Anterior cingulate cortex (tissue), 58 donors: ENCODE data around the gene CELF5.
"Not testable (repeated sequence)": the region's sequence is repeated elsewhere in the genome, so short reads cannot be mapped to it uniquely, and the experiment has no call there.

Experiments used
- DNase-seq, 58 donors: peaks; one replicate each; lab custom pipeline; 2025; lab: John Stamatoyannopoulos, UW

CELF5 gene

DNA sequence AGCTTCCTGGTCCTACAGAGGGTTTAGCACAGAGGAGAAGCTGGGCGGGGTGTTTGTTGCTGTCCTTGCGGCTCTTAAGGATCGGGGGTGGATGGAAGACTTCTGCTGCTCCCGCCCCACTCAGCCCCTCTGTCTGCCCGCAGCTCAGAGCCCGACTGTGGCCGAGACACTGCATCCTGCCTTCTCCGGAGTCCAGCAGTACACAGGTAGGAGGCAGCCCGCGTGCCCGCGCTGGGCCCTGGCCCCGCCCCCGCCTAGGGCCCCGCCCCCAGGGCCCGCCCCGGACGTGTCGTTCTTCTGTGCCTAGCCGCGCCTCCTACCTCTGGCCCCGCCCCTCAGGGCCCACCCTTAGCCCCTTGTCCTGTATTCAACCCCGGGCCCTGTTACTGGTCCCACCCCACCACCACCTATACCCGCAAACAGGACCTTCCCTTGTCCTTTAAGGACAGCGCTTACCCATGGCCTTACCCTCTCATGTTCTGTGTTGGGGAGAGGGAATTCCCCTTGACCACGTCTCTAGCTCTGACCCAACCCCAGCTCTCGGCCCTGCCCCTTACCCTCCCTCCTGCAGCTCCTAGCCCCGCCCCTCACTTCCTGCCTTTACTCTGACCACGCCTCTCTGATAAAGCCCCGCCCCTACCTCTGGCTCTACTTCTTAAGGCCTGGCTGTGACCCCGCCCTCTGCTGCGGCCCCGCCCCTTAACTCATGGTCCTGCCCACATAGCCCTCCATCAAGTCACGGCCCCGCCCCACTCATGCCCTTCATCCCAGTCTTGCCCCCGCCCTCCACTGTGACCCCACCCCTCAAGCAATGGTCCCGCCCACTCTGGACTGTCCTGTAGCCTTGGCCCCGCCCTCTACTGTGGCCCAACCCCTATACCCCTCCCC, 60.5 kb downstream of the CELF5 start:
- DNase-seq: peak in 6 of 58 donors; percentile 6 to 69 (median 14)

DNA sequence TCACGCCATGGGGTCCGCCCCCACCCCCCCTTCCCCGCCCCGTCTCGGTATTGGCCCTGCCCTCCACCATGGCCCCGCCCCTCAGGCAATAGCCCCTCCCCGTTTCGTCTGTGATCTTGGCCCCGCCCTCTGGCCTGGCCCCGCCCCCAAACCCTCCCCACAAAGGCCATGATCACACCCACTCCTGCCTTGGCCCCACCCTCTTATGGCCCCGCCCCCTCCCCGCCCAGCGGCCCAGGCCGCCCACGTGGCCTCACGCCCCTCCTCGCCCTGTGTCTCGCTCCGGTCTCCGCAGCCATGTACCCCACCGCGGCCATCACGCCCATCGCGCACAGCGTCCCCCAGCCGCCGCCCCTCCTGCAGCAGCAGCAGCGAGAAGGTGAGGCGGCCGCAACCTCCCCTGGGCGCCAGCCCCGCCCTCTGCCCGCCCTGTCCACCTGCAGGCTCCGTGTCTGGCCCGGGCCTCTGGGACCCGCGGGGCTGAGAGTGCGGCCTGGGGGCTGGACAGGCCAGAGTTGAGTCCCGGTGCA, 61.3 kb downstream of the CELF5 start:
- peak in 1 of 58 donors; percentile 69 for DNase-seq

DNA sequence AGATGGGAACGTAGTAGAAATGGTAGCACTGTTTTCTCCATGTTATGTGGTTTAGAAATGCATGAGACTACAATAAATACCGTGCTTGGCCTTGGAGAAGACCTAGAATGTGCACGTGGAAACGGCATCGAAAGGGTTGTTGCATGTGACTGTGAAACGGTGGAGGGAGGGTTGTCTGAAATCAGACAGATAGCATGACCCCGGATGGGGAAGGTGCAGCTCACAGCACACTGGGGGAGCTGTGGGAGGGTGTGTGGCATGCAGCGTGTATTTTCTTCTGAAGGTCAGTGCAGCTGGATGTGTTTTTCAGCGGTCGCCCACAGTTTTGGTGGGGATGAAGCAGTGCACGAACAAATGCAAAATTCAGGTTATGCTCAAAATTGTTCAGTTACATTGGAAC, 63.4 kb downstream of the CELF5 start:
- DNase-seq: no peak

DNA sequence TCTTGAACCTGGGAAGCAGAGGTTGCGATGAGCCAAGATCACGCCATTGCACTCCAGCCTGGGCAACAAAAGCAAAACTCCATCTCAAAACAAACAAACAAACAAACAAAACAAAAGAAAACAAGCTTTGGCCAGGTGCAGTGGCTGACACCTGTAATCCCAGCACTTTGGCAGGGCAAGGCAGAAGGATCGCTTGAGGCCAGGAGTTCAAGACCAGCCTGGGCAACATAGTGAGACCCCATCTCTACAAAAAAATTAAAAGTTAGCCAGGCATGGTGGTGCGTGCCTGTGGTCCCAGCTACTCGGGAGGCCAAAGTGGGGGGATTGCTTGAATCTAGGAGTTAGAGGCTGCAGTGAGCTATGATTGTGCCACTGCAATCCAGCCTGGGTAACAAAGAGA, 64.0 kb downstream of the CELF5 start:
- DNase-seq: not testable (repeated sequence)

DNA sequence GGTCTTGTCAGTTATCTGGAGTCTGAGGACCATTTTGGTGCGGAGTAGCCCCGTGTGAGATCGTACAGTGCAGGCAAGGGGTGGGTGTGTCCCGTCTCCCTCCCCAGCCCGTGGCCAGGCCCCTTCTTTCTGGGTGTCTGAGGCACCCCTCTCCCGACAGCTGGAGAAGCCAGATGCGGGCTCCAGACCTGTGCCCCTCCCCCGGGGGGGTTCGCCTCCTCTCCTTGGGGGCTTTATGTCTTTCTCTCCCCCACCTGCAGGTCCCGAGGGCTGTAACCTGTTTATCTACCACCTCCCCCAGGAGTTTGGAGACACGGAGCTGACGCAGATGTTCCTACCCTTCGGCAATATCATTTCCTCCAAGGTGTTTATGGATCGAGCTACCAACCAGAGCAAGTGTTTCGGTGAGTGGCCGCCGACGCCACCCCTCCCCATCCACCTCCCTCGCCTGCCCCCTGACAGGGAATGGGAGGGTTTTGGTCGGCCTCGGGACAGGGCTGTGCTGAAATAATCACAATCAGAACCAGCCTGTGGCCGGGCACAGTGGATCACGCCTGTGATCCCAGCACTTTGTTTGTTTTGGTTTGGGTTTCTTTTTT, 65.6 kb downstream of the CELF5 start:
- DNase-seq: no peak

DNA sequence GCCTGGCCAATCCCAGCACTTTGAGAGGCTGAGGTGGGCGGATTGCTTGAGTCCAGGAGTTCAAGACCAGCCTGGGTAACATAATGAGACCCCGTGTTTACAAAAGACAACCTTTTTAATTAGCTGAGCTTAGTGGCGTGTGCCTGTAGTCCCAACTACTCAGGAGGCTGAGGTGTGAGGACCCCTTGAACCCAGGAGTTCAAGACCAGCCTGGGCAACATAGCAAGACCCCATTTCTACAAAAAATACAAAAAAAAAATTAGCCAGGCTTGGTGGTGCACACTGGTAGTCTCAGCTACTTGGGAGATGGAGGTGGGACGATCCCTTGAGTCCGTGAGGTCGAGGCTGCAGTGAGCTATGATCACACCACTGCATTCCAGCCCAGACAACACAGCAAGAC, 66.4 kb downstream of the CELF5 start:
- not testable (repeated sequence) for DNase-seq

DNA sequence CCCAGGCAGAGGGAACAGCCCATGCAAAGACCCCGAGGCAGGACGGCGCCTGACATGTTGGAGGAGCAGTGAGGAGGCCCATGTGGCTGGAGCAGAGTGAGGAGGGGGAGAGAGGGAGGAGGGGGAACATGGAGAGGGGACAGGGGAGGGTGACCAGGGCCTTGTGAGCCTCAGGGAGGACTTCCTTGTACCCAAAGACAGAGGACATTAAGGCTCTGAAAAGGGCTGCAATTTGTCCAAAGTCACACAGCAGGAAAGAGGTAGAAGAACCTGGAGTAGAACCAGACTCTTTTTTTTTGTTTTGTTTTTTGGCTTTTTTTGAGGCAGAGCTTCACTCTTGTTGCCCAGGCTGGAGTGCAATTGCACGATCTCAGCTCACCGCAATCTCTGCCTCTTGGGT, 67.2 kb downstream of the CELF5 start:
- DNase-seq: no peak

DNA sequence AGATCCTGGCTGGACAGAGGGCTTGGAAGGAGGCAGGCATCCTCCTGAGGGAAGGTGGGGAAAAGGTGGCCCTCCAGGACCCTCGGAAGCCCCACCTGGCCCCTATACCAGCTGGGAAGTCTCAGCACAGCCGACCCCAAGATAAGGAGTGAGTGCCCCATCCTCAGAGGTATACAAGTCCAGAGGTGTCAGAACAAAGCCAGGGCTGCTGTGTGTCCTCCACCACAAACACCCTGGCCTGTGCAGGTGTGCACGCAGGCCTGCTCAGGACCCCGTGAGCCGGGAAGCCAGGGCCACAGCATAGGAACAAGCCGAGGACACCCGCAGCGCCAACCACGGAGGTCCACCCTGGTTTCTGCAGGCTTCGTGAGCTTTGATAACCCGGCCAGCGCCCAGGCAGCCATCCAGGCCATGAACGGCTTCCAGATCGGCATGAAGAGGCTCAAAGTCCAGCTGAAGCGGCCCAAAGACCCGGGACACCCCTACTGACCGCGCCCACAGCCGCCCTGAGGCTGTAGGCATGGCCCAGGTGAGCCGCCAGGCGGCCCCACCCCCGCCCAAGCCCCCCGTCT, 68.6 kb downstream of the CELF5 start:
- DNase-seq: no peak

DNA sequence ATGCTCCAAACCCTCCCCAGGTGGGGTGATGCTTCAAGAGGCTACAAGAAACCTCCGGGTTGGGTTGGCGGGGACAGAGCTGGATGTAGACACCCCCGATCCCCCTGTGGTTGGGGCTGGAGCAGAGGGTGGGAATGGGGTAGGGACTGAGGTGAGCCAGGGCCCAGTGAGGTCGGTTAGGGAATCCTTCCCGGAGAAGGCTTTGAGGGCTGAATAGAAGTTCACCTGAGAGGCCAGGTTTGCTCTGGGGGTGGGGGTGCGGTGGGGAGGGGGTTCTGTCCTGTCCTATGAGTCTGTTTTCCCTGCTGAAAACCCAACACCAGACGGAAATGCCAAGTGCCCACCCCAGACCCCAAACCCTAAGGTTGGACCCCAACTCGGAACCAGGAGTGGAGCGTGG, 69.1 kb downstream of the CELF5 start:
- no peak for DNase-seq

DNA sequence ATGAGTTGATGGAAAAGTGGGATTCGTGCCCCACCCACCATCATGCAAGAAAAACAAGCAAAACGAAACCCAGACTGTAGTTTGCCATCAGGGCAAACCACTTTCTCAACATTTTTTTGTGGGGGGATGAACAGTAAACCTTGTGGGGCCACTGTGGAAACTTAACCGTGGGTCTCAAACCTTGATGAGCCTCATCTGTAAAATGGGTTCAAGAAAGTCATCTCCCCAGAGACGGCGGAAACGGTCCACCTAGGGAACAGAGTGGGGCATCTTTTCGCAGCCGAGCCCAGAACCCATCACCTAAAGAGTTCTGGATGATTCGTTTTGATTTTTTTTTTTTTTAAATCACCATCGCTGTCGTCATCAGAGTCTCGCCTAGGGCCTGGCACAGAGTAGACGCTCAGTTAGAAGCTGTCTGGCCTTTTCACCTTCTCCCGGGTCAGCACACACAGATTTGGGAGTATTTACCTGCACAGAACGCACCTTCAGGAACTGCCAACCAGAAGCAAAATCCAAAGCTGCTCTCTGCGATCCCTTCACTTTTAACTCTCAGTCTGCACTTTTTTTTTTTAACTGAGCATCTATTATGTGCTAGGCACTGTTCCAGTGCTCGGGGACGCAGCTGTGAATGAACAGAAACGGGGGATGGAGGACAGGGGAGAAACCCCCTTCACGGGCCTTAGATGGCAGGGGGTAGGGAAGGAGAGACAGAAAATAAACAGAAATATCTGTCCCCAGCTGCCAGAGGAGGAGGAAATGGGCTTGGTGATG, 69.8 kb downstream of the CELF5 start:
- DNase-seq: no peak

DNA sequence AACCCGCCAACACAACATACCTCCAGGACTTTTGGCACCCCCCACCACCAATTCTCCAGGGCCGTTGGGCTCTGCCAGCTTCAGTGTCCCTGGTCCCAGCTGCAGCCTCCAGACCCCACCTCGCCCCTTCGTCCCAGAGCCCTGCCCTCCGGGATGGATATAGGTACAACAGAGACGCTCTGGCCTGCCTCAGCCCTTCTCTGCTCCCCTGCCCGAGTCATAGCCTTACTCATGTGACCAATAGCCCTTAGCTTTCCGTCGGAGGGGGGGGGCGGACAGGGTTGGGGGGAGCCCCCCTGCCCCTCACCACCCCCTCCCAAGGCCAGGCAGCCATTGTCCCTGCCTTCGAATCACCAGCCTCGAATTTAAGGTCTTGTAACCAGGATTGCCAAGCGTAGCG, 71.1 kb downstream of the CELF5 start:
- DNase-seq: no peak

DNA sequence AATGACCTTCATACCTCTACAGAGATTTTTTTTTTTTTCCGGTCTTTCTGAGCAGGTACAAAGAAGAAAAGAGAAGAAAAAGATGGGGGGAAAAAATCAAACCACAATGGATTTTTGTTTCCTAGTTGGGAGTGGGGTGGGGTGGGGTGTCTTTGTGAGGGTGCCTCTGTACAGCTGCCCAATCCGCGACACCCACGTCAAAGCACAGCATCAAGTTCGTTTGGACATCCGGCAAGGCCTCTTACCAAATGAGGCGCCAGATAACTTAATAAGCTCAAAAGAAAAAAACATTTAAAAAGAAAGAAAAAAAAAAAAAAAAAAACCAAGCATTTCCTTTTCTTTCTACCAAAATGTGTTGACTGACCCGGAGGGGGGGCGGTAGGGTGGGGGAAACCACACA, 71.6 kb downstream of the CELF5 start:
- DNase-seq: no peak

DNA sequence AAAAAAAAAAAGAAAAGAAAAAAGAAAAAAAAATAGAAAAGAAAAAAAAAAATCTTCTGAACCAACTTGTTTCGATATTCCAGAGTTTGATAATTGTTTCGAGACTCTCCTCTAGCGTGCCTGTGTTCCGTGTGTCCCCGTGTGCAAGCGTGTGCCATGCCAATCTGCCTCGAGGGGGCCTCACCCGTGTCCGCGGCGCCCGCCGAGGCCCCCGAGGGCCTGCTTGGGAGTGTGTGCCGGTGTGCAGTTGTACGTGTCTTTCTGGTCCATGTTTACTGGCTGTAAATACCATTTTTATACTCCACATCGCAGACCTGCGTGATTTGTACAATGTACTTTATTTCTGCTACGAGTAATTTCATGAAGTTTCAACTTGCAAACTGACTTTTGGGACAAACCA, 72.0 kb downstream of the CELF5 start:
- no peak for DNase-seq

DNA sequence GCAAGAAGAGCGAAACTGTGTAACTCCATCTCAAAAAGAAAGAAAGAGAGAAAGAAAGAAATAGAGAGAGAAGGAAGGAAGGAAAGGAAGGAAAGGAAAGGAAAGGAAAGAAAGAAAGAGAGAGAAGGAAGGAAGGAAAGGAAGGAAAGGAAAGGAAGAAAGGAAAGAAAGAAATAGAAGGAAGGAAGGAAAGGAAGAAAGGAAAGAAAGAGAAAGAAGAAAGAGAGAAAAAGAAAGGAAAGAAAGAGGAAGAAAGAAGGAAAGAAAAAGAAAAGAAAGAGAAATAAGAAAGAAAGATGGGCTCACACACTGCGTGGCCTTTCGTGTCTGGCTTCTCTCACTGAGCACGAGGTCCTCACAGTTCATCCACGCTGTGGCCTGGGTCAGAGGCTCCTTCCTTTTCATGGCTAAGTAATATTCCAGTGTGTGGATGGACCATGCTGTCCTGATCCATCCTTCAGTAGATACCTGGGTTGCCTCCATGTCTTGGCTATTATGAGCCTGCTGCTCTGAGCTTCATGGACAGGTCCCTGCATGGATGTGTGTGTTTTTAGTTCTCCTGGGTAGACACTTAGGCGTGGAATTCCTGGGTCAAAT, 74.5 kb downstream of the CELF5 start:
- DNase-seq: no peak

DNA sequence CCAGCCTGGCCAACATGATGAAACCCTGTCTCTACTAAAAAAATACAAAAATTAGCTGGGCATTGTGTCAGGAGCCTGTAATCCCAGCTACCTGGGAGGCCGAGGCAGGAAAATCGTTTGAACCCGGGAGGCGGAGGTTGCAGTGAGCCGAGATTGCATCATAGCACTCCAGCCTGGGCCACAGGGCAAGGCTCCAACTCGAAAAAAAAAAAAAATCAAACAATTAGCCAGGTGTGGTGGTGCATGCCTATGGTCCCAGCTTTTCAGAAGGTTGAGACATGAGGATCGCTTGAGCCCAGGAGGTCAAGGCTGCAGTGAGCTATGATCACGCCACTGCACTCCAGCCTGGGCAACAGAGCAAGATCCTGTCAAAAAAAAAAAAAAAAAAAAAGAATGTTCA, 76.1 kb downstream of the CELF5 start:
- DNase-seq: not testable (repeated sequence)

DNA sequence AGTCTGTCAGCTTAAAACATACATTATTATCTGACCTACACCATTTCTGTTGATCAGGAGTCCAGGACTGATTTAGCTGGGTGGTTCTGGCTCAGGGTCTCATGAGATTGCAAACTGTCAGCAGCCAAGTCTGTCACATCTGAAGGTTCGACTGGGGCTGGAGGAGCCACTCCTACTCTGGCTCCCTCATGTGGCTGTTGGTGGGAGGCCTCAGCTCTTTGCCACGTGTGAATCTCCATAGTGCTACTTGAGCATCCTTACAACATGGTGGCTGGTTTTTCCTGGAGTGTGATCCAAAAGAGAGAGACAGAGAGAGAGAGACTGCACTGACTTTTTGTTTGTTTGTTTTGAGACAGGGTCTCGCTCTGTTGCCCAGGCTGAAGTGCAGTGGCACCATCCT, 78.3 kb downstream of the CELF5 start:
- no peak for DNase-seq

DNA sequence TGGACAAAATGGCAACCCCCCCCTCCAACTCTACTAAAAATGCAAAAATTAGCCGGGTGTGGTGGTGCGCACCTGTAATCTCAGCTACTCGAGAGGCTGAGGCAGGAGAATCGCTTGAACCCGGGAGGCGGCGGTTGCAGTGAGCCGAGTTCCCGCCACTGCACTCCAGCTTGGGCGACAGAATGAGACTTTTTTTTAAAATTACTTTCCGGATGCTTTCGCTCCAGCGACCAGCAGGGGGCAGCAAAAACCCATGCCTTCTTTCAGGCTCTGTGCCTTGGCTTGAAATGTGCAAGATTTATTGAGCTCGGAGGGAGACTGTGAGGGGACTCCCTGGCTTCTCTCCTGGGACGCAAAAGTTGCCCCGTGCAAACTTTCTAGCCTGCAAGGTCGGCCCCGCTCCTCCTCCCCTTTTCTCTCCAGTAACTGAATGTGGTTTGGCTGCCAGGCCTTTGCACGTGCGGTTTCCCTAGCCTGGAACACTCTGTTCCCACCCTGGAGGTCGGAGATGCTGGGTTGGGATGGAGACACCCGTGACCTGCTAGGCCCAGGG, 80.5 kb downstream of the CELF5 start:
- peak in 51 of 58 donors; percentile 5 to 84 (median 42) for DNase-seq

DNA sequence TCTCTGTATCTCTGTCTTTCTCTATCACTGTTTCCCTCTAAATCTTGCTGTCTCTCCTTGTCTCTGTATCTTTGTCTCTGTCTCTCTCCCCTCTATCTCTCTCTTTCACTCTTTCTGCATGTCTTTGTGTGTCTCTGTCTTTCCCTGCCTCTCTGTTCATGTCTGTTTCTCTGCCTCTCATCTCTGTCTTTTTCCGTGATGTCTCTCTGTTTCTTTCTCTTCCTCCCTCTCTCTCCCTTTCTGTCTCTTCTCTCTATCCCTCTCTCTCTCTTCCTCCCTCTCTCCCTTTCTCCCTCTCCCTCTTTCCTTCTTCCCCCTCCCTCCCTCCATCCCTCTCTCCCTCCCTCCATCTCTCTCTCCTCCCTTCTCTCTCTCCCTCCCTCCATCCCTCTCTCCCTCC, 85.3 kb downstream of the CELF5 start:
- DNase-seq: no peak

DNA sequence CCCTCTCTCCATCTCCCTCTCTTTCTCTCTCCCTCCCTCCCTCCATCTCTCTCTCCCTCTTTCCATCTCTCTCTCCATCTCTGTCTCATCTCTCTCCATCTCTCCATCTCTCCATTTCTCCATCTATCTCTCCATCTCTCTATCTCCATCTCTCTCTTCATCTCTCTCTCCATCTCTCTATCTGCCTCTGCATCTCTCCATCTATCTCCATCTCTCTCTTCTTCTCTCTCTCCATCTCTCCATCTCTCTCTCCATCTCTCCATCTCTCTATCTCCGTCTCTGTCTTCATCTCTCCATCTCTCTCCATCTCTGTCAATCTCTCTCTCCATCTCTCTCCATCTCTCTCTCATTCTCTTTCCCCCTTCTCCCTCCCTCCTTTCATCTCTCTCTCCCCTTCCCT, 85.8 kb downstream of the CELF5 start:
- no peak for DNase-seq

DNA sequence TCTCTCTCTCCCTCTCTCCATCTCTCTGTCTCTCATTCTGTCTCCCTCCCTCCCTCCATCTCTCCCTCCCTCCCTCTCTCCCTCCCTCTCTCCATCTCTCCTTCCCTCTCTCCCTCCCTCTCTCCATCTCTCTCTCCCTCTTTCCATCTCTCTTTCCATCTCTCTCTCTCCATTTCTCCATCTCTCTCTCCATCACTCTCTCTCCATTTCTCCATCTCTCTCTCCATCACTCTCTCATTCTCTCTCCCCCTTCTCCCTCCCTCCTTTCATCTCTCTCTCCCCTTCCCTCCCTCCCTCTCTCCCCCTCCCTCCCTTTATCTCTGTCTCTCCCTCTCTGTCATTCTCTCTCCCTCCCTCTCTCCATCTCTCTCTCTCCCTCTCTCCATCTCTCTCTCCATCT, 86.2 kb downstream of the CELF5 start:
- DNase-seq: no peak
